Choroid plexus epithelial cell (primary cell): Measurements from ENCODE around the gene JOSD1.

Experiments used
- DNase-seq: peaks from one replicate; pipeline ENCODE4 v3.0.0-alpha.2; 2010; ENCODE audit warnings: low read depth
- H3K4me3 ChIP-seq: 2 replicates; pipeline ENCODE4 v1.5.1; 2011; ENCODE audit warnings: low read depth, mild to moderate bottlenecking, control low read depth, low read length, moderate library complexity
- TF ChIP-seq, protein P1 (sequence below): conservative IDR thresholded peaks from 2 replicates; pipeline ENCODE4 v1.5.1; 2011; ENCODE audit warnings: low read depth, mild to moderate bottlenecking, control low read depth, inconsistent platforms, low read length, moderate library complexity

JOSD1 gene

DNA sequence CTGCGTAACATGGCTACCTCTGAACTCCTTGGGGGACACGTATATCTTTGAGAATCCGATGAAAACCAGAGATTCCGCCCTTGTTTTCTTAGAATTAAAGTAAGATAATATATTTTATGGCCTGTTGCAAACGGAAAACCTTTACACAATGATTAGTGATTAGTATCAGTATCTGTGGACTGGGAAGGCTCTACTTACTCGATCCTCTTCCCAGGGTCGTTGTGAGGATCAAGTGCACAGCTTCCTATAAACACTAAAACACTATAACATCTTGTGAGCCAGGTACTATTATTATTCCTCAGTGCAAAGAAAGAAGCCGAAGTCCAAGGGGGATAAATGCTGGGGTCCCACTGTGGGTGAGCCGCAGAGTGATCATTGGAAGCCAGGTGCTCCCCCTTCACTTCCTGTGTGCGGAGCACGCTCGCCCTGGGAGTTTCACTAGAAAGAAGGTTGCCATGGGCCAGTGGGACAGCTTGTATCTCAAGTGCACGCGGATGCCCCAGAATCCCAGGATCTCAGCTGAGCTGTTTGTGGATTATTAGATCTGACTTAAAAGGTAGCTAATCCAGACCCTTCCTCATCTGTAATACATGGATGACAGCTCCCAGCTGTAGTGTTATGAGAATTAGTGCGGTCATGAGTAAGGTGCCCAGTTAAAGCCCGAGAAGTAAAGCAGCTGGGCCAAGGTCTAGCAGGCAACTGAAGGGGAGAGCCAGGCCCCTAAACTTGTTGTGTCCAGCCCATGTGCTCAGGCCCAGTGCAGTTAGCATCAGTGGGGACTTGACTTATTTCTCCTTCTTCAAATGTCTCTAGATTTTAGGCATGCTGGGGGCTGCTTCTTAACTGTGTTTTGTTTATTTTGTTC lies 43.5 kb downstream of the JOSD1 start:
- peak overlapping the region; percentile 76 for H3K4me3 ChIP-seq
- TF ChIP-seq, protein P1, sequence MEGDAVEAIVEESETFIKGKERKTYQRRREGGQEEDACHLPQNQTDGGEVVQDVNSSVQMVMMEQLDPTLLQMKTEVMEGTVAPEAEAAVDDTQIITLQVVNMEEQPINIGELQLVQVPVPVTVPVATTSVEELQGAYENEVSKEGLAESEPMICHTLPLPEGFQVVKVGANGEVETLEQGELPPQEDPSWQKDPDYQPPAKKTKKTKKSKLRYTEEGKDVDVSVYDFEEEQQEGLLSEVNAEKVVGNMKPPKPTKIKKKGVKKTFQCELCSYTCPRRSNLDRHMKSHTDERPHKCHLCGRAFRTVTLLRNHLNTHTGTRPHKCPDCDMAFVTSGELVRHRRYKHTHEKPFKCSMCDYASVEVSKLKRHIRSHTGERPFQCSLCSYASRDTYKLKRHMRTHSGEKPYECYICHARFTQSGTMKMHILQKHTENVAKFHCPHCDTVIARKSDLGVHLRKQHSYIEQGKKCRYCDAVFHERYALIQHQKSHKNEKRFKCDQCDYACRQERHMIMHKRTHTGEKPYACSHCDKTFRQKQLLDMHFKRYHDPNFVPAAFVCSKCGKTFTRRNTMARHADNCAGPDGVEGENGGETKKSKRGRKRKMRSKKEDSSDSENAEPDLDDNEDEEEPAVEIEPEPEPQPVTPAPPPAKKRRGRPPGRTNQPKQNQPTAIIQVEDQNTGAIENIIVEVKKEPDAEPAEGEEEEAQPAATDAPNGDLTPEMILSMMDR, result no peak
- peak; percentile 29 for DNase-seq

DNA sequence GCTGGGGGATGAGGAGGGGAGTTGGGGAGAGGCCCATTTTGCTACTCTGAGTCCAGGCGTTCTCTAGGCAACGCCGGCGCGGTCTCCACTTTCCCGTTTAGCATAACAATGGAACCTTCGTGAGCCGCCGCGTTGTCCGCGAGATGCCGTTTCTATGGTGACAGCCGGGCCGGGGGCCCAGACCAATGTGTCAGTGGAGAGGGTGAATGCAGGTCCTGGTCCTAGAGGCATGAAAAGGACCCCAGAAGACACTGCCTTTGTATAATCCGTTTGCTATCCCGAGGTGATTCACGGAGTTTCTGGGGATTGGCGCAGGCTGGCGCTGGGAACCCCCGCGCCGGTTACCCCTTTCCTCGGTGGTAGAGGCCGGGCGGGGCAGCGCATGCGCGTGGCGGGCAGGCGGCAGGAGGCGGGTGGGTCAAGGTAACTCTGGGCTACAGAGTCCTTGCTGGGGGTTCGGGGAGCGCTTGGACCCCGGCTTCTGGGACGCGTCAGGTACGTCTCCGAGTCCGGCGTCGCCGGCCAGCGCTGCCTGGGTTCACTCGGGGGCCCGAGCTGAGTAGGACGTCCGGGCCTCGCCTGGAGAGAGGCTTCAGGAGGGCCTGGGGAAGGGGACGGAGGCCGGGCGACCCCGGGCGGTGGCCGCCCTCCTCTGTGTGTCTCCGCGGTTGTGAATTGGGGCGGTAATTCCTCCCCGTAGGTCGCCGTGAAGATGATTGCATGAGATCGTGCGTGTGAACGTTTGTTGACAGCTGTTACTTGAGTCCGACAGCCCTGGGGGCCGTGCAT lies 44.3 kb downstream of the JOSD1 start, which contains the start of the genes CBY1 and FAM227A:
Gene CBY1 (plus strand): TSS at position 383 of the 789 bp plus-strand sequence. CDS start 11,417 bp downstream, outside the sequence.
Gene FAM227A (minus strand): TSS at position 137 of the 789 bp plus-strand sequence. CDS start 6,224 bp downstream, outside the sequence.
- H3K4me3 ChIP-seq, result peak within 1 kb of the TSS; percentile 76
- DNase-seq, result peak; percentile 86
- TF ChIP-seq, protein P1, result no peak

DNA sequence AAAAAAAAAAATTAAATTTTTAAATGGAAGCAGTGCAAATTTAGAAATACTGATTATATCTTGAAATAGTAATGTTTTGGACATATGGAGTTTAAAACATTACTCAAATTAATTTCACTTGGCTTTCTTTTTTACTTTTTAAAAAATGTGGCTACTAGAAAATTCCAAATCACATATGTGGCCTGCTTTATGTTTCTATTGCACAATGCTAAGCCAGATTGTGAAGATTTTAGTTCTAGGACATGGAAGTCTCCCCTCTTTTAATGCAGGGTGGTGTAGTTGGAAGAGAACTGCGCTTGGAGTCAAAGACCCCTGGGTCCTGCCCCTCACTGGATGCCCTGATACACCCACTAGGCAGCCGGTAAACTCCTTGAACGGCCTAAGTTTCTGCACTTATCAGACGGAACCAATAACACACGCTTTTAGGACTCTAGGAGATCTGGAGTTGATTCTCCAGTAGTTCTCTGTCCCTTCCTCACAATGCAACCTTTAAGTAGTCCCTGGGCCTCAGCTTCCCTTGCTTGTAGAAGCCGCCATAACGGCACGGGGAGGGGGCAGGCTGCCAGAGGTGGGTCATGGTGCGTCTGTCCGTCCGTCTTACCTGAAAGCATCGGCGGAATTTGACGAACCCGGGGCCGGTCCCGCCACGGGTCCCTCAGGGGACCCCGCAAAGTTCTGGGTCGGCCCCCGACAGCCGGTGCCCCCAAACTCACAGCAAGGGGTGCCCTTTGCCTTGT lies 45.1 kb downstream of the JOSD1 start:
- H3K4me3 ChIP-seq, result peak overlapping the region; percentile 76
- peak; percentile 32 for DNase-seq

DNA sequence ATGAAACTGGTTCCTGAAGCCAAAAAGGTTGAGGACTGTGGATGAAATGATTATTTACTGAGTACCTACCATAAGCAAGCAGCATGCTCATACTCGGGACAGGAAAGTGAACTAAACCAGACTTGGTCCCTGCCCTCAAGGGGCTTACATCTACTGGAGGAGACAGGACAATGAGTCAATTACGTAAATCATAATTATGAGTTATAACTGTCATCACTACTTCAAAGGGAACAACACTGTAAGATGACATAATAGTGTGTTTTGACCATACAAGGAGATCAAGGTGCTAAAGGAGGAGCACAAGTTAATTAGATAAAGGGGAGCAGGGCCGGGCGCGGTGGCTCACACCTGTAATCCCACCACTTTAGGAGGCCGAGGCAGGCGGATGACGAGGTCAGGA lies 47.0 kb downstream of the JOSD1 start:
- DNase-seq, result no peak
- no peak overlapping the region for H3K4me3 ChIP-seq
- TF ChIP-seq, protein P1, result no peak

More for the DNA sequence above, 45.1 kb downstream of the JOSD1 start:
- TF ChIP-seq, protein P1, result no peak

DNA sequence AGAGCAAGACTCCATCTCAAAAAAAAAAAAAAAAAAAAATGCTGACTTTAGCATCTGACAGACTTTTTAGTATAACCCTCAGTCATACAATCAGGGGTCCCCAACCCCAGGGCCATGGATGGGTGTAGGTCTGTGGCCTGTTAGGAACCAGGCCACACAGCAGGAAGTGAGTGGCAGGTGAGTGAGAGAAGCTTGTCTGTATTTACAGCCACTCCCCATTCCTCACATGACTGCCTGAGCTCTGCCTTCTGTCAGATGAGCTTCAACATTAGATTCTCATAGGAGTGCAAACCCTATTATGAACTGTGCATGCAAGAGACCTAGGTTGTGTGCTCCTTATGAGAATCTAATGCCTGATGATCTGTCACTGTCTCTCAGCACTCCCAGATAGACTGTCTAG lies 47.9 kb downstream of the JOSD1 start:
- TF ChIP-seq, protein P1, result no peak
- H3K4me3 ChIP-seq, result no peak overlapping the region
- DNase-seq, result peak; percentile 1

DNA sequence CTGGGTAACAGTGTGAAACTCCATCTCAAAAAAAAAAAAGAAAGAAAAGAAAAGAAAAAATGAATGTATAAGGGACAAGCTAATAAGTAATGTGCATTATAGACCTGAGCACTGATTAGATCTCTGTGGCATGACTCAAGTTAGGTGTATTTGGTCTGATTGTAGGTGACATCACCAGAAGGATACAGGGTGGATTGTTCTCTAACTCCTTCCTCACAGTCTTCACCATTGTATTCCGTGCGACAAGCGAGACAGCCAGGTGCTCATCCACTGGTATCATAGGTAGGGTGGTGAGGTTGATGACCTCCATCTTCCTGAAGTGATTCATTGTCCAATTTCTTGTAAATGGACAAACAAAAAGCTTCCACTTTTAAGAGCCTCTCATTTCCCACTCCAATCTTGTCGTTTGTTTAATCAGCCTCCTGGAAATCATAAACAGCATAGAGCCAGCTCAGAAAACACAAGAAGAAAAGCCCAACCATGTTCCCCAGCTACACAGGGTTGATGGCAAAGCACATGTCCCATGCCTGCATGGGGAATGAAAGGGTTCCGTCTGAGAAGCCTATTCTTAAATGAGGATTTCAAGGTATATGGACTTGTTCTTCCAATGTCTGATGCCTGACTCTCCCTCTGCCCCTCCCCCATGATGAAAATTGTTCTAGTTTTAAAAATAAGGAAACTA lies 50.8 kb downstream of the JOSD1 start:
- no peak overlapping the region for H3K4me3 ChIP-seq
- DNase-seq, result no peak
- TF ChIP-seq, protein P1, result no peak
